ENCODE results near the gene SORCS1.

SORCS1 gene

DNA sequence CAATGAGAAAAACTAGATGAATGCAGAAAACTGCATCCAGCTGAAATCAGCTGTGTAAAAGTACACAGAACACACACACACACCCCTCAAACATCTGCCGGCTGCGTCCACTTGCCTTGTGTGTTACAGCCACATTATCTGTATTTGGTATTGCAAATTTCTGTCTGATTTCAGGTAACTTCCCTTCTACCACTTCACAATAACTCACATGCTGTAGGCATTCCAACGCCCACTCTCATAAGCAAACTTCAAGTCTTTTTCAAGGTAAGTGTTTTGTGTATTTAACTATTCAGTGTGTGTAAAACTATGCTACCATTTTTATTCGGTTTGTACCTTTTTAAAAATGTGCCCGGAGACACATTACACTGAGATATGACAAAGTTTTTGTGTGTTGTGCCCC, 594.2 kb downstream of the SORCS1 start:
- DNase-seq = no peak

DNA sequence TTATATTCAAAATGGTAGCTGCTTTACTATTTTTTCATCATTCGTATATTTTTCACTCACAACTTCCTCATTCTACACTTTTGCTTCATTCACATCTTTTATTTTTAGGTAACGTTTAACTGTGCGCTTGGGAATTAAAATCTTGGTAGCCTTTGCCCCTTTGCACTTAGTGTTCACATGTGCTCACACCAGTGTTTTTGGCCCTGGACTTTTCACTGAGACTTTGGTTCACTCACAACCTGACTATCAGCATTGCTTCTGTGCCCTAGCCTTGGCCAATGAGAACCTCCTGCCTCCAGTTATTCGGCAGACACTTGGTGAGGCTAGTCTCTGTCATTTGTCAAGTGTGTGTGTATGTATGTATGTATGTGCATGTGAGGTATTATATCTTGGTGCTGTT, 596.9 kb downstream of the SORCS1 start:
- DNase-seq = no peak

DNA sequence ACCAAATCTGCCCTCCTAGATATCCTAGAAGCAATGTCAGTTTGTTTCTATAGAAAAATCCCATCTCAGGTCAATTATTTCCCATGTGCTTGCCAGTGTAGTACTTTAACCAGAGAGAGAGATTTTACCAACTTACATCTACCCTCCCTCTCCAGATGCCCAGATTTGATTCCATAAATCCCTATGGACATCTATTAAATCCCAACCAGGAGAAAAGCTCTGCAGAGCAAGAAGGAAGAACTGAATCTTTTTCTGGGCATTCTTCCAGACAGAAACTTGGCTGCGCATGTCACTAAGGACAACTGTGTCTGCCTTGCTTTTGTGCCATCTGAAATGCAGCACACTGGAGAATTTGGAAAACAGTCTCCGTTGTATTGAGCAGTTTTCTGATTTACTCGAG, 597.6 kb downstream of the SORCS1 start:
- no peak for DNase-seq

DNA sequence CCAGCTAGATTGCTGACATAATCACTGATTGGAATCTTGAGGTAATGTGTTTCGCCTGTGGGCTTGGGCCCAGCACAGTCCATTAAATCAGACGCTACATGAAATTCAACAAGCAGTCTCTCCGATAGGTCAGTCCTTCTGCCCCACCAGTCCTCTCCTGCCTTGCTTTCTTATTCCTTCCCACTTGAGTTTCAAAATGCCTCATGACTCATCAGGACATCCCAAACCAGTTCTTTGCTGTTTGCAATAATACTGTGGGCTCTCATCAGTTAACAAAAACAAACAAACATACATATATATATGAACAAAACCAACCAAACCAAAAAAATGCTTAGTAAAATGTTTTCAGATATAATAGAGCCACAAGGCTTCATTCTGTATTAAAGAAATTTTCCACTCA, 599.0 kb downstream of the SORCS1 start:
- DNase-seq = no peak

DNA sequence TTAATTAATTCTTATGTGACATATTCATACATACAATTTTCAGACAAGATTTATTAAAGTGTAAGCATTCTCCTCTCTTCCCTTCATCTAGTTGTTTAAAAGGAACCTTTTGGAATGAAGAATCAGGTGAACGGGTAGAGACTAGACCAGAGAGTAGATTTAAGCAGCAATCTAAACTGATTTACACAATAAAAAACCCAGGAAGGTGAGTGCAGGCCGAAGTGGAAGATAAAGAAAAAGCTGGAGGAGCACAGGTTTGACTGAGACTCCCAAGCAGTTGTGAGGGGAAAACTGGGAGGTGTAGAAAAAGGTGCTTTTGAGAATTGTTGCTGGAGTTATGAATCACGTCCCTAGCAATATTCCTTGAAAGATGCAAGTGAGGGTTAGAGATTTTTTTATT, 601.1 kb downstream of the SORCS1 start:
- DNase-seq = no peak

DNA sequence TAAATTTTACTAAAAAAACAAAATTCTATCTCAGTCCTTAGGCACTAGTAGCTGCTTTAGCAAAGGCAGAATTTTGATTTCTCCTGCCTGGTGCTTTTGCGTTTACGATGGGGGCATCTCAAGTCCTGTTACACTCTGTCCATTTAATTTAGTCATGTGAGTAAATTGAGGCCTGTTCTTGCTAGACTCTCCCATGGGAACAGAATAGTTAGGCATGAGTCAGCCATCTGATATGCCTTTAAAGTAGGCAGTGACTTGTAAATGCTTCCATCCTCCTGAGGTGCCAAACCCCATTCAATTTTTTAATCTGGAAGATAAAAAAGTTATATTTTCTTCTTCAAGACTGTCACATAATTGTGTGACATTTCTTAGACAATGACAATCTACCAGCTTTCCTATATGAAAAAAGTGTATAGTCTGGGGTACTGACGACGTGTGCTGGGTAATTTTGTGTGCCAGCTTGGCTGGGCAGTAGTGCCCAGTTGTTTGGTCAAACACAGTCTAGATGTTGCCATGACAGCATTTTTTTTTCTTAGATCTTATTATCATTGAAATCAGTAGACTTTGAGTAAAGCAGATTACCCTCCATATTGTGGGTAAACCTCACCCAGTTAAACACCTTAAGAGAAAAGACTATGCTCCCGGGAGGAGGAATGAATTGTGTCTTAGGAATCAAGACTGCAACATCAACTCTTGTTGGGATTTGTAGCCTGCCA, 603.4 kb downstream of the SORCS1 start:
- no peak for DNase-seq

DNA sequence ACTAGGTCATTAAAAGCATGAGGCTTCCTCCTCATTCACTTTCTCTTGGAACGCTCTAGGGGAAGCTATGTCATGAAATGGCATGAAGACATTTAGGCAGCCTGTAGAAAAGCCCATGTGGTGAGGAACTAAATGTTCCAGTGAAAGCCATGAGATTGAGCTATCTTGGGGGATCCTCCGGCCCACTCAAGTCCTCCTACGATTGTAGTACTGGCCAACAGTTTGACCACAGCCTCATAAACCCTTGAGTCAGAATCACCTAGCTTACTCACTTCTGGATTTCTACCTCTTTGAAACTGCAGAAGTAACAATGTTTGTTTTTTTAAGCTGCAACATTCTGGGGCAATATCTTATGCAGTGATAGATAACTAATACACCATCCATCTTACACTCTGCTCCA, 605.1 kb downstream of the SORCS1 start:
- DNase-seq = no peak

DNA sequence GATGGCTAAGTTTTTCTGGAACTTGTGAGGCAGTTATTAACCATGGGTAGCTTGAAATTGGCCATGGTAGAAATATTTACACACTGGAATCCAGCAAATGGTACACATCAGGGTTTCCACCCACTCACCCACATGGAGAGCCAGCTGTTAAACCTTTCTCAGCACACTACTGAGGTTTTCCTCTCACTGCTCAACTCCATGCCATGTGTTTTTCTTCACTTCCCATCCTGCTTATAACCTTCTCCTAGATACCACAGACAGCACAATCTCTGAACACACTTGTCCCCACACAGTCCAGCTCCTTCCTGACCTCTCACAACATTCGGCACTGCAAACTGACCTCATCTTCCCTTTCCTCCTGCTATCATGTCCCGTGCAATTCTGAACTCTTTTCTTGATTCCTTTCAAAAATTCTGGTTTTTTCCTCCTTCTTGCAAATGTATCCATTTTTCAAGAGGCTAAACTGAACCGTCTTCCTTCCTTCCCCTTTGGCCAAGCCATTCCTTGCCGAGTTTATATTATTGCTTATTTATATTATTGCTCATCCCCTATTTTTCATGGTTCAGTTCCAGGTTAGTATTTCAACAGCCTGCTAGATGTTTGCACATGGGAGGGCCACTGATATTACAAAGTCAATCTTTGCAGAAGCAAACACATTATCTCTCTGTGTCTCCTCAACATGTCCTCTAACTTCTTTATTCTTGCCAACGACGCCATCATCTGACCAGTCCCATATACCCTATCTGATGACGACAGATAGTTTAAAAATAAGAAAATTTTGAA, 606.4 kb downstream of the SORCS1 start:
- no peak for DNase-seq

DNA sequence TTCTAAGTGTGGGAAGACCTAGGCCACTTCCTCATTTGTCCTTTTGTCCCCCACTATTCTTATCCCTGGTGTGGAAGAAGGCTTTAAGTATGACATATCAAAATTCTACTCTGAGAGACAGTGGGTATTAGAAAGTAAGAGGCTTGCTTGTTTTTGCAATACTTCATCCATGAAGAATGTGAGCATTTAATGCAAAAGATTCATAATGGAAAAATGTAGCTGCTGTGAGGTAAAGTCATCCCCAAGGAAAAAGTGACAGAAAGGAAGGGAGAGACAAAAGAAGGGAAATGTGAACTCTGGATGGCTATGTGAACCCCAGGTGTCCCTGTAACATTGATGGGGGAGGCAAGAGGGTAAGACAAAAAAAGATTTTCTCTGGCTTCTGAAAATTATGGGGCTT, 607.5 kb downstream of the SORCS1 start:
- no peak for DNase-seq

DNA sequence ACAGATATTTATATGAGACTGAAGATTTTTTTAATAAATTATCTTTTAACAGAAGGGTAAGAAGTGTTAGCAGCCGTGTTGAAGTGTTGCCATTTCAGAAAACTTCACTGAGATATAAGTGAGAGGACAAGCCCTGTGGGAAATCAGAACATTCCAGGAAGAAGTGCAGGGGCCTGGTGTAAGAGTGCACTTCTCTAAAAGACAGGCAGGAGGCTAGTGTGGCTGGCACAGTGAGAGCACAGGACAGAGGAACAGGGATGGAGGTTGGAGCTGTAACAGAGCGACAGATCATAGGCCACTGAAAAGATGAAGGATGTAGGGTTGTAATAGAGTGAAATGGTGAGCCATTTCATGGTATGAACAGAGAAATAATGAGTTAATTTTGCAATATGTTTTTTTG, 608.9 kb downstream of the SORCS1 start:
- DNase-seq = no peak

DNA sequence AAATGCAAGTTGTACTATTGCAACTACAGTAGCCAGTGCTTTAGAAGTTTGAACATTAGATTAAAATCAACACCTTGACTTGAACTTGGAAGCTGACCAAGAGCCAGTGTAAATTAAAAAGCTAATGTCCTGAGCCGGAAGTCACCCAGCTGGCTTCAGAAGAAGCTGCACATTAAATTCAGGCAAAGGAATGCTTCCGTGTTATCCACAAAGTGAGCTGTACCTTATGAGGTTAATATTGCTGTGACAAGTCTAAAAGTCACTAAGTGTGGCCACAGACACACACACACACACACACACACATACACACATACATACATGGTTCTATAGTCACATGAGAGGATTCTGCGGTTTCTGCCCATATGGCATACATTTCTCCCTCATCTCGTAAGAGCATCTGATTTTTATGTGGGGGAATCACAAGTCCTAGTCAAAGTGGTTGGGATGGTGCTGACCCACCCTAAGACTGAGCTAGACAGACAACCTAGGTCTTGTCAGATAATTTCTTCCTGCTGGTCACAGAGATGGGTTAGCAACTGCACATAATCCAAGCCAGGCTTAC, 612.9 kb downstream of the SORCS1 start:
- DNase-seq = no peak

DNA sequence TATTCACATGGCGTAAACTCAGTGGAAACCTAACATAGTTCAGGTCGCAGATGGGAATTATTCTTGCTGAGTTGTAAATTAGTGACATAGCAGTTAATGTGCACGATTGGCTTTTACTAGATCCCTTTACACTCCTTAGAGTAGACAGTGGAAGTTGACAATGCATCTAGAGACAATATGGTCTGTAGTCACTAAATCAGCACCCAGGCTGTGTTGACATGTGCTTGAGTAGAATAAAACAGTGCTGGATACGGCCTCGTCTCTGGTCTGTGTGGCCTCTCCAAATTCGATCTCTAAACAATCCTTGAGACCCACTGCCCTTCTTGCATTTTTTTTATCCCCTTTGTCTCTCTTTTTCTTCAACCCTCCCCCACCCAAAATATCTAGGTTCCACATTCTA, 615.7 kb downstream of the SORCS1 start:
- no peak for DNase-seq

DNA sequence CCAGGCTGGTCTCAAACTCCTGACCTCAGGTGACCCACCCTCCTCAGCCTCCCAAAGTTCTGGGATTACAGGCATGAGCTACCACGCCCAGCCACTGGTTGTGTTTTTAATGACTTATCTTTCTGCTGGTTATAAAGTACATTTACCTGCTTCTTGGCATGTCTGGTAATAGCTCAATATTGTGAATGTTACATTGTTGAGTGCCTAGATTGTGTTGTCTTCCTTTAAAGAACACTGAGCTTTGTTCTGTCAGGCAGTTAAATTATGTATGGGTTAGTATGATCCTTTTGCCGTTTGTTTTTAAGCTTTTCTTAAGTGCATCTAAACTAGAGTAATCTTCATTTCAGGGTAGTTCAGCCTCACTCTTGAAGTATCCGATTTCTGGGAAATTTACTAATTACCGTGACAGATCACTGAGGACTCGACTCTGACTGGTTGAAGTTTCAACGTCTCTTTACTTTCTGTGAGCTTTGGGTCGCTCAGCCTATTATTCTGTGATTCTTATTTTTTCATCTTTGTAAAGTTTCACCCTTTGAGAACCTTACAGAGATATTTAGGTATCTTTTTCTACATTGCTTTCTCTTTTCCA, 617.4 kb downstream of the SORCS1 start:
- DNase-seq = no peak

DNA sequence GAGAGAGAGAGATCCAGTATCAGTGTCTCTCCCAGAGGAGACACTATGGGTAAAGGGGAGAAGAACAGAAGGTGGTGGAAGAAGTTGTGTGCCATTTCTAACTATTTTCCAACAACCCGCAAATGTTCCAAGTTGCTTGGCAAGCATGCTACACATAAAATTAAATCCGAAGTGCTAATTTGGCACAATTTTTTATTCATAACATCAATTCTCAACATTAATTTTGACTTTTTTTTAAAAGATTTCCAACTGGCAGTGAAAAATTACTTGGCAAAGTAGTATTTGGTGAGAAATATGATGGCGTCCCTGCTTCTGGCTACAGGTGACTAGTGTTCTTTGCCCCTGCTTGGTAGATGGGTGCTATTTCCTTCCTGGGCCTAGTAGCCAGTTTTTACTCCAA, 622.0 kb downstream of the SORCS1 start:
- no peak for DNase-seq

DNA sequence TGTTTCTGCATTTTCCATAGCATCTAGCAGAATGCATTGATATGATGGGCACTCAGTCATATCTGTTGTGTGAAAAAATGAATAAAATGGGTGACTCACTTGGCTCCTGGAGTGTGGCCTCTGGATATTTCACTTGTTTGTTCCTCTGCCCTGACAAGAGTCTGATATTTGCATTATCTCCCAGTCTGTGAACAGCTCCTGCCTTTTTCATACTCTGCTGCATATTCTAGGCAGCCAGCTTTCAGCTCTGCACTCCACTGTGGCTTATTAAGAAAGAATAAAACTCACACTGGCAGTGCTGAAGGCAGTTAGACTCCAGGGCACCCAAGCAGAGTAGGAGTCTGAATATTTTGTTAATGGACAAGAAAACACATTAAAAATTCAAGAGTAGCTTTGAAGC, 623.9 kb downstream of the SORCS1 start:
- no peak for DNase-seq

DNA sequence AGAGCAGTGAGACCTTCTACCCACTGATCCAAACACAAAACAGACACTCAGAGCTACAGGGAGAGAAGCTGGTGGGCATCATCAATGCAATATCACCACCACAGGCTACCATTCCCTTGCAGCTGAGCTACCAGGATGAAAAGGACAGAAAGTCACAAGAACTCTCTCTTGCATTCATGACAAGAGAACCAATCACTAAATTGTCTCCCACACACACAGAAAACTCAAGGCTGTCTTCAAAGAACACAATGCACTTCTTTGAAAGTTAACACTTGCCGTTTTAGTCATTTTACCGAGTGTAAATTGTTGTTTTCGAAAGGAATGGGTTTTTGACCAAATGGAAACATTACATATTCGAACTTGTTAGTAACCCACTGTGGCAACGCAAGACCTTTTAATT, 626.6 kb downstream of the SORCS1 start:
- DNase-seq = no peak

DNA sequence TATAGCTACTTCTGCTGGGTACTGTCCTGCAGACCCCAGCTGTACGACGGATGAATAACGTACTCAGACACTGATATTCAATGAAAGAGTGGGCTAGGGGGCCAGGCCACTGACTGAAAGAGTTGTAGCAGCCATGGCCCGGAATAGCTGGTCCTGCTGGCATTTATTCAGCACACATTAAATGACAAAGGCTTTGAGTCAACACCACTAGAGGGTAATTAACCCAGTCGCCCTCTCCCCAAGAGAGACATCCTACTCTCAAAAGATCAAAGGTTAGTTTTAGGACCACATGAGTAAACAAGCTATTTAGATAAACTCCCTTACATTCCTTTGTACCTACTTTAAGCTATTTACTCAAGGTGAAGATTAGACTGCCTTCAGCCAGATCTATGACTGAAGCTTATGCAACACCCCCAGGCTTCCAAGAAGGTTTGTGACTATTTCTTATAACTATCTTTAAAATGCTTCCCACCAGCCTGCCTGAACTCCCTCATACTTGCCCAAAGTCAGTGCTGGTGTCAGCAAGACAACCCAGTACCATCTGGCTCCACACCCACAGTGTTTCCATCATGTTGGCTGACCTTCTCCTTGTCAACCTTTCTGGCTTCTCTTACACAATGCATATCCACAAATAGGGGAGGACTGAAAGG, 629.1 kb downstream of the SORCS1 start:
- DNase-seq = no peak

DNA sequence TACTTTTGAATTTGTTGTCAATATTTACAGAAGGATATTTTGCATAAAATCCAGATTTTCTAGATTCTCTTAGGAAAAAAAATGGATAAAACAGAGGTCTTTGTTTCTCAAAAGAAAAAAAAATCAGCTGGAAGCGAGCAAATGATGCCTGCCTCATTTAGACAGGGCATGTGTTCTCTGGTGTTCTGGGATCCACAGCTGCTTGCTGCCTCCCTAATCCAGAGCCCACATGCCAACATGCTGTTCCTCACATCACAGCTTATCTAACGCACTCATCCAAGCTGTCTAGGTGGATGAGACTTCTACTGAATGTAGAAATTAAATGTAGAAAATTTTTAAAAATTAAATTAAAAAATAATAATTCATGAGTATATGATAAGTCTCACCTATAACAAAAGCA, 630.1 kb downstream of the SORCS1 start:
- no peak for DNase-seq

DNA sequence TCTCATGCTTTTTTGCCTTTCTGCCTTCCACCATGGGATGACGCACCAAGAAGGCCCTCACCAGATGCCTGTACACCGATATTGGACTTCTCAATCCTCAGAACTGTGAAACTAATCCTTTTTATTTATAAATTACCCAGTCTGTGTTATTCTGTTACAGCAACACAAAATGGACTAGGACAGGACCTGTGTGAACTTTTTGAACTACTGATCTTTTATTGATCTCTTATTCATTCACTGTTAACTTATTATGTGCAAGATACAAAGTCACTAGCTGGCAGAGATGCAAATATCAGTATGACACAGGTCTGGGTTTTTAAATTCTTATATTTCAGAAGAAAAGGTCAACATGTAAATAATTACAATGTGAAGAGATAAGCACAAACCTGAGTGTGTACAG, 635.8 kb downstream of the SORCS1 start:
- DNase-seq = no peak

DNA sequence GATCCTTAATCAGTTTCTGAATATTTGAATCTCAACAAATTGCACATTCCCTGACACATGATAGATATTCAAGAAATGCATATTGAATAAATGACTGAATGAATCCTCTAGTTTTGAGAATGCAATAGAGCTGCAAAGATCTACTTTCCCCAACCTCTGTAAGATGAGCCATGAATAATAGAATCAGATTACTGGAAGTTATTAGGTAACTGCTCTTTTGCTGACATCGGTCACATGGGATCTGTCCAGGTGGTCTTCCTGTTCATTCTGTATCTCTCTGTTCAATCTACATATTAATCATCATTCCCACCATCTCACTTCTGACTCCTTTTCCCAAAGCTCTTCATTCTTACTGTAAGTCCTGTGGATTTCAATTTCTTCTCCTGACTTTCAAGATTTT, 638.7 kb downstream of the SORCS1 start:
- no peak for DNase-seq

Measured in NCI-H345 (cell line).